Stimulated activated CD4-positive, alpha-beta T cell treated with anti-CD3 and anti-CD28 coated beads, Interleukin-2, amount 100 ng/mL, for 4 hours (primary cell): ENCODE results near the gene SOX12.
"Not testable (repeated sequence)": the region's sequence is repeated elsewhere in the genome, so short reads cannot be mapped to it uniquely, and the experiment has no call there.

Source experiments
- DNase-seq: peaks from one replicate; pipeline ENCODE4 v3.0.0-alpha.2; 2020; ENCODE audit warnings: low read depth

The SOX12 gene

GRCh38 chr20:362271-363254 is 37.2 kb downstream of the SOX12 start:
- no peak for DNase-seq

- DNase-seq: no peak
These were observed 38.1 kb downstream of the SOX12 start for GRCh38 chr20:363319-364078.

GRCh38 chr20:364905-365794 is 39.8 kb downstream of the SOX12 start:
- DNase-seq: no peak

- no peak for DNase-seq
These were observed 40.8 kb downstream of the SOX12 start for GRCh38 chr20:366041-366718.

- DNase-seq: no peak
These were observed 41.5 kb downstream of the SOX12 start for GRCh38 chr20:366719-367485.

- no peak for DNase-seq
These were observed 42.1 kb downstream of the SOX12 start for GRCh38 chr20:367486-367887.

- DNase-seq: no peak
These were observed 43.6 kb downstream of the SOX12 start for GRCh38 chr20:368915-369314.

- DNase-seq: no peak
These were observed 44.8 kb downstream of the SOX12 start for GRCh38 chr20:370151-370600.

- DNase-seq: no peak
These were observed 45.8 kb downstream of the SOX12 start for GRCh38 chr20:370977-371754.

- DNase-seq: no peak
These were observed 46.6 kb downstream of the SOX12 start for GRCh38 chr20:371755-372542.

GRCh38 chr20:372543-373082 is 47.3 kb downstream of the SOX12 start:
- DNase-seq: not testable (repeated sequence)

GRCh38 chr20:373171-373890 is 48.0 kb downstream of the SOX12 start:
- no peak for DNase-seq

- DNase-seq: no peak
These were observed 50.0 kb downstream of the SOX12 start for GRCh38 chr20:375265-375889.

- no peak for DNase-seq
These were observed 50.7 kb downstream of the SOX12 start for GRCh38 chr20:376089-376488.

- no peak for DNase-seq
These were observed 51.4 kb downstream of the SOX12 start for GRCh38 chr20:376750-377149.

GRCh38 chr20:377578-377977 is 52.2 kb downstream of the SOX12 start:
- not testable (repeated sequence) for DNase-seq

GRCh38 chr20:378961-379336 is 53.6 kb downstream of the SOX12 start:
- DNase-seq: no peak
